Panc1 (cell line): ENCODE measurements around the gene ZSCAN21. TPM values are rescaled to one million over a fixed set of nuclear protein-coding genes. Genes with fewer than 3 reads are reported as not detected.
A peak's percentile ranks its signal among the peaks of the same experiment; 100 is the strongest.

Experiments
- ATAC-seq: fragments of 200-7000 bp; cut with Tn5 transposase; 2 replicates; pipeline ENCODE4 v1.9.1; 2020; ENCODE audit warnings: mild to moderate bottlenecking, moderate library complexity
- BruUV-seq: library from RNA; stranded (reverse); fragments of 400-500 nt; replicated peaks from 2 replicates; lab custom pipeline; 2021; lab: Mats Ljungman, UMichigan
- CTCF ChIA-PET: fragments of 300-600 bp; sonication (Branson Sonifier 250); formaldehyde crosslinking; loops from one replicate; lab custom pipeline; 2022; ENCODE audit warnings: antibody characterized with exemption; lab: Charles Lee
- POLR2A ChIA-PET: fragments of 300-600 bp; sonication (Branson Sonifier 250); formaldehyde crosslinking; loops from one replicate; lab custom pipeline; 2022; ENCODE audit warnings: antibody characterized with exemption; lab: Charles Lee
- DNase-seq: peaks from one replicate; pipeline ENCODE4 v3.0.0-alpha.2; 2010; ENCODE audit warnings: low read depth, low spot score
- H3K27ac ChIP-seq: 2 replicates; pipeline ENCODE4 v1.5.1; 2011; ENCODE audit warnings: mild to moderate bottlenecking, low read length, inconsistent platforms
- H3K27me3 ChIP-seq: fragments of 200-500 bp; sonication (Bioruptor generic); 2 replicates; pipeline ENCODE4 v1.6.0; 2014; ENCODE audit warnings: low read length, inconsistent platforms; ENCODE audit not compliant: control insufficient read depth, insufficient read depth
- H3K36me3 ChIP-seq: fragments of 200-500 bp; sonication (Bioruptor generic); 2 replicates; pipeline ENCODE4 v1.5.1; 2014; ENCODE audit warnings: inconsistent platforms, mild to moderate bottlenecking, low read length, moderate library complexity; ENCODE audit not compliant: control insufficient read depth, insufficient read depth
- H3K4me1 ChIP-seq: 2 replicates; pipeline ENCODE4 v1.5.1; 2011; ENCODE audit warnings: inconsistent platforms, mild to moderate bottlenecking, low read length, moderate library complexity; ENCODE audit not compliant: control insufficient read depth, insufficient read depth
- H3K4me3 ChIP-seq, 2 experiments: 2 replicates each; pipeline ENCODE4 v1.5.1; 2011 to 2012; ENCODE audit warnings: low read depth in 2 of 2, low read length in 2 of 2, mild to moderate bottlenecking in 2 of 2, inconsistent platforms in 1 of 2, moderate library complexity in 1 of 2
- H3K9me3 ChIP-seq: fragments of 200-500 bp; sonication (Bioruptor generic); 2 replicates; pipeline ENCODE4 v1.5.1; 2014; ENCODE audit warnings: low read depth, mild to moderate bottlenecking, inconsistent platforms, low read length, moderate library complexity; ENCODE audit not compliant: control insufficient read depth, insufficient read depth
- CTCF ChIP-seq: fragments of 450-650 bp; IDR thresholded peaks from 2 replicates; pipeline ENCODE4 v1.5.1; 2017; ENCODE audit warnings: mild to moderate bottlenecking
- POLR2AphosphoS5 ChIP-seq: IDR thresholded peaks from 2 replicates; pipeline ENCODE4 v1.6.1; 2012; ENCODE audit warnings: mild to moderate bottlenecking, low read depth, low read length, moderate library complexity
- REST ChIP-seq, 2 experiments: IDR thresholded peaks; 2 replicates each; pipeline ENCODE4 v1.6.1; 2011 to 2012; ENCODE audit warnings: low read depth in 2 of 2, control low read depth in 1 of 2, low read length in 1 of 2, mild to moderate bottlenecking in 1 of 2, moderate library complexity in 1 of 2; ENCODE audit not compliant: insufficient read depth in 1 of 2
- SIN3A ChIP-seq: IDR thresholded peaks from 2 replicates; pipeline ENCODE4 v1.6.1; 2012; ENCODE audit warnings: low read depth, mild to moderate bottlenecking, low read length, moderate library complexity, borderline replicate concordance; ENCODE audit not compliant: insufficient read depth
- TCF7L2 ChIP-seq: IDR thresholded peaks from 2 replicates; pipeline ENCODE4 v1.6.1; 2011; ENCODE audit warnings: mild to moderate bottlenecking, low read depth, low read length, inconsistent platforms
- in situ Hi-C: cut with HindIII; loops from 2 replicates; pipeline ENCODE4 v1.10.0; 2016; ENCODE audit warnings: low sequenced_read_pairs, low pct_unique_long_range_greater_than_20kb
- intact Hi-C: fragments of 100-400 bp; cut with micrococcal nuclease; formaldehyde crosslinking; loops from one replicate; pipeline ENCODE4 v1.10.0; 2022; ENCODE audit not compliant: unreplicated experiment
- total RNA-seq: library from RNA; stranded (reverse); gene quantifications from one replicate; pipeline ENCODE4 v1.2.1, GENCODE V29; 2021; ENCODE audit not compliant: unreplicated experiment

The ZSCAN21 gene
- total RNA-seq, 1 experiment from 2014 or later: 13.4 TPM

- no peaks in the 10 kb centered on the region for H3K4me1 ChIP-seq
- H3K27me3 ChIP-seq: no peaks in the 10 kb centered on the region
- TF ChIP-seq REST (IDR thresholded peaks at IDR 0.05; ENCODE audit: insufficient read depth in 1 of 2, low read depth in 2 of 2, low read length in 1 of 2) (no peak), TCF7L2 (no peak), CTCF (no peak), POLR2AphosphoS5 (no peak), SIN3A (no peak)
- no peak overlapping the region for H3K4me3 ChIP-seq
- in situ Hi-C loops: no loop called here
- no peak for ATAC-seq
- H3K27ac ChIP-seq: no peak overlapping the region
- no TSS peak for BruUV-seq
- intact Hi-C loops: no loop called here
- peaks cover 2% of the 10 kb centered on the region; the same call in 1 of the 2 replicates for H3K36me3 ChIP-seq
- CTCF ChIA-PET: no interaction called here
- H3K9me3 ChIP-seq: peaks cover 13% of the 10 kb centered on the region; the same call in 1 of the 2 replicates
- POLR2A ChIA-PET: interaction anchor here (0.6 kb wide), 1 partner anchor 14 kb away, joined by 6 read pairs; no protein-coding TSS in a partner anchor
- DNase-seq: no peak
These were observed 13.7 kb upstream of the ZSCAN21 start for GRCh38 chr7:100035876-100036275.

GRCh38 chr7:100038326-100038725 is 11.2 kb upstream of the ZSCAN21 start:
- peaks cover 5% of the 10 kb centered on the region; the same call in 1 of the 2 replicates for H3K4me1 ChIP-seq
- no peak overlapping the region for H3K4me3 ChIP-seq
- H3K36me3 ChIP-seq: no peaks in the 10 kb centered on the region; the same call in 1 of the 2 replicates
- H3K27ac ChIP-seq: no peak overlapping the region
- ChIA-PET CTCF (no interaction called here), POLR2A (interaction anchor here (0.7 kb wide), 1 partner anchor 14 kb away, joined by 5 read pairs; no protein-coding TSS in a partner anchor)
- peaks cover 9% of the 10 kb centered on the region; the same call in 1 of the 2 replicates for H3K9me3 ChIP-seq
- intact Hi-C loops (no loop called here), in situ Hi-C loops (no loop called here)
- BruUV-seq: TSS peak; percentile 3
- no peaks in the 10 kb centered on the region for H3K27me3 ChIP-seq
- ATAC-seq (no peak), DNase-seq (no peak)
- TF ChIP-seq POLR2AphosphoS5 (no peak), CTCF (no peak)
